ENCODE results near the gene CUX1.
"Not testable (repeated sequence)": the region's sequence is repeated elsewhere in the genome, so short reads cannot be mapped to it uniquely, and the experiment has no call there.

CUX1 gene

DNA sequence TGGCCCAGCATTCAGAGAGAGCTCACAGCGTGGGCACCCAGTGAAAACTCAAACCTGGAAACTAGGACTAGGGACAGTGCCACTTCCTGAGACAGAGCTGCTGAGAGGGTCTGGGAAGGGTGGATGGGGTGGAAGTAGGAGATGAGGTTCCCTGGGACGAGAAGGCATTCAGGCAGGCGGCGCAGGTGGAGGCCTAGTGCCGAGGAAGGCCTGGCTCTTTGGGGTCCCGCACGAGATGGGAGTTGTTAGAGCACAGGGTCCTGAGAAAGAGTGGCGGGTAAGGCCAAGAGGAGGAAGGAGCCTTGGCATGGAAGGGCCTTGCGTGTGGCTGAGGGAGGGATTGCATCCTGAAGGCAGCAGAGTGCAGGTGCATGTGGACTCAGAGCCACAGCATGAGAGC lies 339.4 kb downstream of the CUX1 start:
- in situ Hi-C loops (cut with MboI; ENCODE audit: low sequenced_read_pairs): no loop called here

DNA sequence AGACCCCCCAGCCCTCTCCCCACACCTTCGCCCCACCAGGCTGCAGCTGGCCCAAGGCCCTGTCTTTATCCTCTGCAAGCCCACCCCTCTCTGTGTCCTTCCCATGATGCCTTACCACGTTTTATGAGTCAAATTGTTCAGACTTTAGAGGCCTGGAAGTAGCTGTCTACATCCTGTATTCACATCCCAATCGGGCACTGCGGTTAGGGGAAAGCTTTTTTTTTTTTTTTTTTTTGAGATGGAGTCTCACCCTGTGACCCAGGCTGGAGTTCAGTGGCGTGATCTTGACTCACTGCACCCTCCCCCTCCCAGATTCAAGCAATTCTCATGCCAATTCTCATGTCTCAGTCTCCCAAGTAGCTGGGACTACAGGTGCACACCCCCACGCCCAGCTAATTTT lies 347.7 kb downstream of the CUX1 start:
- in situ Hi-C loops (cut with MboI; ENCODE audit: low sequenced_read_pairs): no loop called here

DNA sequence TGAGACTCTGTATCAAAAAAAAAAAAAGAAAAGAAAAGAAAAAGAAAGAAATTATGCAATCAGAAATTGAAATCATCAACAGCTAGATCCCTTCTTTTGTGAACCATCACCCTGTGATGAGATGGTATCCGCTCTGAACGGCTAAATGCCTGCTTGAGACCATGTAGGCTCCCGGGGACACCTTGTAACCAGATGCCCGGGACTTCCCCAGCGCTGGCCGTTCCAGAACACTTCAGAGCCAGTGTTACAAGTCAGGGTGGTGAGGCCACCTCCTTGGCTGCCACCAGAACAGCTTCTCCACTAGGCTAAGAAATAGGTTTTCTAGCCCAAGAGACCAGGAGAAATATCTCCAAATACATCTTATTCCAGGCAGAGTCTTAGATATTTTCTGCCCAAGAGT lies 349.8 kb downstream of the CUX1 start:
- in situ Hi-C loops (cut with MboI; ENCODE audit: low sequenced_read_pairs): no loop called here

DNA sequence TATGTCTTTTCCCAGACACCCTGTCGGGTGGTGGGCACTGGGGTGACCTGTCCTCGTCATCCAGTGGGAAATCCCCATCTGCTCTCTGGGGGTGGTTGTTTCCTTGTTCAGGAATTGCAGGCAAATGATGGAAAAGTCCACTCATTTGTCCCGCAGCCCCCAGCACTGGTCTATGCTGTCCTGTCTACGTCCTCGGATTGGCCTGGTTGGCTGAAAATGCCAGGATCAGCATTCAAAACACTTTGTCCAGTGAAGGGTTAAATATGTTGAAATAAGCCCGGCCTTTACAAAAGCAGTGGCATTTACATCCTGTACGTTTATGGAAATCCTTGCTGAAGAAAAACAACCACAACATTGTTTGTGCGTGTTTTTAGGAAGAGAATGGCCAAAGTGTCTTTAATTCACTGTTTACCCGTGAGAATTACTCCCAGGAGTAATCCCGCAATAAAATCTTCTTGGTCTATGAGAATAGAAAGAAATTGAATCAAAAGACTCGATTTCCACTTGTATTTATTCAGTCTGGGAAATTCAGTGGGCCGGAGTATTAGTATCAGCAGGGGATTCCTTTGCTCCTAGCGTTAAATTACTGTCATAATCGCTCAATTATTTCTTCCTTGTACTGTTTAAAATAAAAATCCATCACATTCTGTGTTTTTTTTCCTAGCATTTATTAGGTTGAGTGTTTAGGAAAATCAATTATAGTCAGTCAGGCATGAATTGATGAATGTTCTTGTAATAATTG lies 352.4 kb downstream of the CUX1 start:
- in situ Hi-C loops (cut with MboI; ENCODE audit: low sequenced_read_pairs): no loop called here

DNA sequence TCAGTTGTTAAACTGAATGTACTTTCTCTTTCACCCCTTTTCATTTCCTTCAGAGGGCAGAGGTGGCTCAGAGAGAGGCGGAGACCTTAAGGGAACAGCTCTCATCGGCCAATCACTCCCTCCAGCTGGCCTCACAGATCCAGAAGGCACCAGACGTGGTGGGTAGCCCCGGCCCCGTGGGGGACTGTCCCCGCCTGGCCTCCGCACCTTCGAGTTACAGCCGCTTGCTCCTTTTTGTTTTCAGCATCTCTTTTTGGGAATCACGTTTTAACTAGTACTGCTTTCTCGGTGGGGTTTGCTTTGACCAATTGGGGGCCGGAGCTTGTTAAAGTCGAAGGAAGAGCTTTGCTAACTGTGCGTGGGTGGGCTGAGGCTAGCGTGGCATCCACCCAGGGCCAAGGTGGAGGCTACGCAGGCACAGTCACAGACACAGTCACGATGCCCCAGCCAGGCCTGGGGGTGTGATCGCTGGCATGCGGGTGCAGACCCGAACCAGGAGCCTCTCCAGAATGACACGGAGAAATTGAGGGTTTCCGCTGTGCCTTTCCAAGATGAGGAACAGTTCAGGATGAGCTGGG lies 353.1 kb downstream of the CUX1 start:
- in situ Hi-C loops (cut with MboI; ENCODE audit: low sequenced_read_pairs): no loop called here

DNA sequence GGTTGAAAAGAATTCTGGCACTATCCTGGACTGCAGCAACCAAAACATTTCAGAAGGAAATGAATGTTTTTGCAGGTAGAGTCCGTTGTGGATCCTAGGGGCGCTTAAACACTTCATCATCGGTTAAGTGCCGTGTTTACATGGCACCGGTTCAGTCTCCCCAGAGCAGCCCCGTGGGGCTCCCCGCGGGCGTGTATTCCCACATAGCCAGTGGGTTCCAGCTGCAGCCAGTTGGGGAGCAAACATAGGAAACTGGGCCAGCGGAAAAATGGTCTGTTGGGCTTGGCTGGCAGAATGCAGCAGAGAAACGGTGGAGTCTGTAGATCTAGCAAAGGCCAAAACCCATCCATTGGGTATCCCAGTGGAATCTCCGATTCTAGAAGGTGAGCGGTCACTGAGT lies 356.2 kb downstream of the CUX1 start:
- in situ Hi-C loops (cut with MboI; ENCODE audit: low sequenced_read_pairs): no loop called here

DNA sequence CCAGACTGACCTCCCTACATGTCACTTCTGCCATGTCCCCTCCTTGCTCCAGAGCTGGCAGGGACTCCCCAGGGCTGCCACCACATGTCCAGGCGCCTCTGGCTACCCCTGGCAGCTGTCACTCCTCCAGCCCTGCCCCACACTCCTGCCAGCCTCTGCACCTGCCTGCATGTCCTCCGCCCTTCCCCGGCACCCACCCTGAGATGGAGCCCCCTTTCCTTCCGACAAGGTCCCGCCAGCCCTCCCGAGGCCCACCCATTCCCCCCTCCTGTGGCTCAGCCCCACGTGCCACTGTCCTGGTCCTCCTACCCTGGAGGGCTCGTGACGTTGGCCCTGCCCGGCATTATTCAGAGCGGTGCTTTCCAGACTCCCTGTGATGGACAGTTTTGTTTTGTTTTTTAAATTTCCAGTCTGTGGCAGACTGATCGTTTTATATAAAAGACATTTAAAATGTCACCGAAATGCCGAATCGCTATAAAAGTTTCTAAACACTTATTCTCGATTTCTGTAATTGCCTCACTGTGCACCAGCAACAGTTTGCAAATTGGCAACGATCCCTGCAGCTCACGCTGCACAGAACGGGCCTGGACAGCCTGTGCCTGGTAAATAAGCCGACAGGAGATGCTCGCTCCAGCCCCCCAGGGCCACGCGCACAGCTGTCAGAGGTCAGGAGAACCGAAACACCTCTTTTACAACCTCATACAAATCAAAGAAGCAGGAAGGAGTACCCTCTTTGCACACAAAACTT lies 358.2 kb downstream of the CUX1 start:
- in situ Hi-C loops (cut with MboI; ENCODE audit: low sequenced_read_pairs): no loop called here

DNA sequence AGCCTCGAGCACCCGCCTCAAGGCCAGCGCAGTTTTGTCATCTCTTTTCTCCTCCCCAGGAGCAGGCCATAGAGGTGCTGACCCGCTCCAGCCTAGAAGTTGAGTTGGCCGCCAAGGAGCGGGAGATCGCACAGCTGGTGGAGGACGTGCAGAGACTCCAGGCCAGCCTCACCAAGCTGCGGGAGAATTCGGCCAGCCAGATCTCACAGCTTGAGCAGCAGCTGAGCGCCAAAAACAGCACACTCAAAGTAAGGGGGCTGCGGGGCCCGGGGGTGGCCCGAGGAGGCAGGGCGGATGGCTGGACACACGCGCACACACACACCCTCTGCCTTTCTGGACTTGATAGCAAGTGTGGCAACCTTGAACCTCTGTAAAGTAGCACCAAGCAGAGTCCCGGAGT lies 361.0 kb downstream of the CUX1 start:
- in situ Hi-C loops (cut with MboI; ENCODE audit: low sequenced_read_pairs): no loop called here

DNA sequence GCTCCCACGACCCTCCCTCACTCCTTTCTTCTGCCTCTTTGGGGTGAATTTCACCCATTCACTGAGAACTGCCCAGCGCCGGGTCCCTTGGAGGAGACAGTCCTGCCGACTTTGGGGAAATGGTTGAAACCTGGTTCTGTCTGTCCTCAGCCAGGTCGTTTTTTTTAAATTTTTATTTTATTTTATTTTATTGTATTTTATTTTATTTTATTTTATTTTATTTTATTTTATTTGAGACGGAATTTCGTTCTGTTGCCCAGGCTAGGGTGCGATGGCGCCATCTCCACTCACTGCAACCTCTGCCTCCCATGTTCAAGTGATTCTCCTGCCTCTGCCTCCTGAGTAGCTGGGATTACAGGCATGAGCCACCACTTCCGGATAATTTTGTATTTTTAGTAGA lies 363.3 kb downstream of the CUX1 start:
- in situ Hi-C loops (cut with MboI; ENCODE audit: low sequenced_read_pairs): no loop called here

DNA sequence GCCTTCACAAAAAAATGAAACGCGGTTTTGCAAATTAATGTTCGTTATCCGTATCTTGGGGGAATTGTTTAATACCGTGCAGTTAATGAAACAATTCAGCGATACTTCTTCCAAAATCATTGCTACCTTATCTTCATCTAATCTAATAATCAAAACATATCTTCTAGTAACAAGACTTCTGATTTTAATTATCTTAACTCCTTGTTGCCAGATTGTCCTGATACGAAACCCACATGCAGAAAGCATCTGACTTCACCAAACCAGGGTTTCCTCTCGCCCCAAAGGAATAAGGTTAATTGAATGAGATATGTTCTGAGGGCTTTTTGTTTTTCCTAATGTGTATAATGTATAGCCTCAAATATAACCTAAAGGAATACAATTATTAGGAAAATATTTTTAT lies 364.1 kb downstream of the CUX1 start:
- in situ Hi-C loops (cut with MboI; ENCODE audit: low sequenced_read_pairs): no loop called here

DNA sequence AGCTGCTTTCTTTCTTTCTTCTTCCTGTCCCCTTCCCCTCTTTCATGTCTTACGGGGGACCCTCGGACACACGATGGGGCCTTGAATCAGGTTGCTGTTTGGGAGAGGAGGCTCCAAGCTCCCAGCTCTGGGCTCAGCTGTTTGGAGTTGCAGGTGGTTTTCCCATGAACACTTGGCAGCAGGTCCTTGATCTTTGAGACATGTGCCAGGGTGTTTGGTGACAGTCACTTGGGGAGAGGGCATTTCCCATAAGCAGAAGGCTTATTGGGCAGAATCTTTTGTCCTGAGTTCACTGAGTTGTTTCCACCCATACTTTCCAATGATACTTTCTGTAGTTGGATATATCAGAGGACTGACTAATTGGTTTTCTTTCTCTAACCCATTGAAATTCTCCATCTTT lies 364.6 kb downstream of the CUX1 start:
- in situ Hi-C loops (cut with MboI; ENCODE audit: low sequenced_read_pairs): no loop called here

DNA sequence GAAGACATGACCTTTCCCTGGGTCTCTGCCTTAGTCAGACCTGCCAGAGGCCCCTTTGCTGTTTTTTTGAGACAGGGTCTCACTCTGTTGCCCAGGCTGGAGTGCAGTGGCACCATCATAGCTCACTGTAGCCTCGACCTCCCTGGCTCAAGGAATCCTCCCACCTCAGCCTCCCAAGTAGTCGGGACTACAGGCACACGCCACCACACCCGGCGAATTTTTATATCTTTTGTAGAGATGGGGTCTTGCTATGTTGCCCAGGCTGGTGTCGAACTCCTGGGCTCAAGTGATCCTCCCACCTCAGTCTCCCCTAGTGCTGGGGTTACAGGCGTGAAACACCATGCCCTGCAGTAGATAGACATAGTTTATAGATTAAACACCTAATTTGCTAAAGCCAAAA lies 366.4 kb downstream of the CUX1 start:
- in situ Hi-C loops (cut with MboI; ENCODE audit: low sequenced_read_pairs): not testable (repeated sequence)

DNA sequence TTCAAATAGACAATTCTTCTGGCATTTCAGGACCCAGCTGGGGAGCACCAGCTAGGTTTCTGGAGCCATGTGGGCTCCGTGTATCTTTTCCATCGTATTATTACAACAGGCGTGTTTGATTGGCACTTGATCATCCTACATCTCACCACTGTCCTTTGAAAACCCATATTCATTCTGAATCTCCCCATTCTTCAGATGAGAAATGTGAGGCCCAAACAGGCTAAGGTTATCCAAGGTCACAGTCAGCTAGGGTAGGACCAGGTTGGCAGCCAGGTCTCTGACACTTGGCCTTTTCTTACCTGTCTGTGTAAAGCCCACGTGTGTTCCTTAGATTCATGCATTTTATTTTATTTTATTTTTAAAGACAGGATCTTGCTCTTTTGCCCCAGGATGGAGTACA lies 366.9 kb downstream of the CUX1 start:
- in situ Hi-C loops (cut with MboI; ENCODE audit: low sequenced_read_pairs): no loop called here

DNA sequence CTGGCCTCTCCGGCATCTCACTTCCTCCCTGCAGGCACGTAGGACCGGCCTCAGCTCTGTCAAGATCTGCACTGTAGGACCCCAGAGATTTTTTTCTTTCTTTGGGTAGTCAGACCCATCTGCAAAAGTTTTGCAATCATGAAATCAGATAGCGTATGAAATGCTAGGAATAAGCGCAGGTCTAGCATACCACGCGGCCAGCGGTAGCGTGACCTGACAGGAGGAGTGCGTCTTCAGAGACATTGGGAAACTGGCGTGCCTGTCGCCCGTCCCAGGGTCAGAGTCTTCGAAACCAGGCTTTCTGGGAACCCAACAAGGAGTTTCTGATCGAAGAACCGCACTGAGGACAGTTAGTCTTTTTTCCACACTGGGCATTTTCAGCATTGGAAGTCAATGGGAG lies 368.4 kb downstream of the CUX1 start:
- in situ Hi-C loops (cut with MboI; ENCODE audit: low sequenced_read_pairs): no loop called here

DNA sequence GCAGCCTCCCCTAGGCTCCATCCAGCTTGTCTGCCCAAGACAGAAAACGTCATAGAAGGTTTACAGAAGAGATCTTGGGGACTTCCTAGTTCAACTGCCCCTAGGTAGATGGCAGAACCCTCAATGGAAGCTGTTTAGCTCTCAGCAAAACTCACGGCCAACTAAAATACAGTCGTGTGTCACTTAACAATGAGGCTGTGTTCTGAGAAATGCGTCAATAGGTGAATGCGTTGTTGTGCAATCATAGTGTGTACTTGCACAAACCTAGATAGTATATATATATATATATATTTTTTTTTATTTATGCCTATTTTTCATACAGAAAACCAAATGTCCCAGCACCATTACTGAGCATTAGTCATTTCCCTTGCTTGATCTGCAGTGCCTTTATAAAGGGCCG lies 368.9 kb downstream of the CUX1 start:
- in situ Hi-C loops (cut with MboI; ENCODE audit: low sequenced_read_pairs): no loop called here

DNA sequence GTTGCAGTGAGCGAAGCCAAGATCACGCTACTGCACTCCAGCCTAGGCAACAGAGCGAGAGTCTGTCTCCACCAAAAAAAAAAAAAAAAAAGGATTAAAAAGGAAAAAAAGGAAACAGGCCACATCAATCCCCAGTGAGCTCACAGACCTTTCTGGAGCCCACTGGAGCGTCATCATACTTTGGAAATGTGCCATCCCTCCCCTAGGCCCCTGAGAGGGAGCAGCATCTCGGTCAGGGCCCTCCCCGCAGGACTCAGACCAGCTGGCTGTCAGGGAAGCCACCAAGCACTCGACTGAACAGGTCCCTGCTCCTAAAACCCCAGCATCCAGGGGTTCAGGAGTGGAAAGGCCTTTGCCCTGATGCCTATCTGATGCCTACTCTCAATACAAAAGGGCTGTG lies 371.3 kb downstream of the CUX1 start:
- in situ Hi-C loops (cut with MboI; ENCODE audit: low sequenced_read_pairs): no loop called here

DNA sequence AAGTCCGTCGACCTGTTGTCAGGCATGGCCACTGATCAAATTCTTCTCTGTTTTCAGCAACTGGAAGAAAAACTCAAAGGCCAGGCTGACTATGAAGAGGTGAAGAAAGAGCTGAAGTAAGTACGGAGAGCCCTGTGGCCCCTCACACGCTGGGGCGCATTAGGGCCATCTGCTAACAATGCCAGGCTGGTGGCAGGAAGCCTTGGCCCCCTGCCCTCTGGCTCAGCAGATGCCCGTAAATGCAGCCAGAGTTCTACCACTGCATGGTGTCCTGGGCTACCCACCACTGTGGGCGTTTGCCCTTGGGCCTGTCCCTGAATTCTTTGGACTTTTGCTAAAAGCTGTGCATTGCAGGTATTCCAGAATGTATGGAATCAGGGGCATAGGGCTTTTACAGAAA lies 372.3 kb downstream of the CUX1 start:
- in situ Hi-C loops (cut with MboI; ENCODE audit: low sequenced_read_pairs): no loop called here

DNA sequence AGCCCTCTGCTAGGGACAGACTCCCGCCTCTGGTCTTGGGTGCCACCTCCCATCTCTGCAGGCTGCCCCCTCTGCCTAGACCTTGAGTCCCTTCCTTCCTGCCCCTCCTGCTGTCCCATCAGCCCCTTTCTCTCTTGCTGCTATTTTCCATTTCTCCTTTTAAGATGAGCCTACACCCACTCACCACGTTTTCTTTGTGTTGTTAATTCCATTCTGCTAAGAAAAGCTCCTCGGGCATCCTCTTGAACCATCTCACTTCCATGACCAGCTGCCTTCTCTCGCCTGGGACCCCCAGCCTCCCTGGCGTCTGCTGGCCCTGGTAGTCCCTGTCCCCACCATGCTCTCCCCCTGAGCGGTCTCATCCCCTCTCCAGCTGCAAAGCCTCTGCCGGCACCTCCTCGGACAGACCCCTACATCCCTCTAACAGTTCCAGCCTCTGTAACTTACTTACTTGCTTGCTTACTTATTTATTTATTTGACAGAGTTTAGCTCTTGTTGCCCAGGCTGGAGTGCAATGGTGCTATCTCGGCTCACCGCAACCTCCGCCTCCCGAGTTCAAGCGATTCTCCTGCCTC lies 373.4 kb downstream of the CUX1 start:
- in situ Hi-C loops (cut with MboI; ENCODE audit: low sequenced_read_pairs): no loop called here

DNA sequence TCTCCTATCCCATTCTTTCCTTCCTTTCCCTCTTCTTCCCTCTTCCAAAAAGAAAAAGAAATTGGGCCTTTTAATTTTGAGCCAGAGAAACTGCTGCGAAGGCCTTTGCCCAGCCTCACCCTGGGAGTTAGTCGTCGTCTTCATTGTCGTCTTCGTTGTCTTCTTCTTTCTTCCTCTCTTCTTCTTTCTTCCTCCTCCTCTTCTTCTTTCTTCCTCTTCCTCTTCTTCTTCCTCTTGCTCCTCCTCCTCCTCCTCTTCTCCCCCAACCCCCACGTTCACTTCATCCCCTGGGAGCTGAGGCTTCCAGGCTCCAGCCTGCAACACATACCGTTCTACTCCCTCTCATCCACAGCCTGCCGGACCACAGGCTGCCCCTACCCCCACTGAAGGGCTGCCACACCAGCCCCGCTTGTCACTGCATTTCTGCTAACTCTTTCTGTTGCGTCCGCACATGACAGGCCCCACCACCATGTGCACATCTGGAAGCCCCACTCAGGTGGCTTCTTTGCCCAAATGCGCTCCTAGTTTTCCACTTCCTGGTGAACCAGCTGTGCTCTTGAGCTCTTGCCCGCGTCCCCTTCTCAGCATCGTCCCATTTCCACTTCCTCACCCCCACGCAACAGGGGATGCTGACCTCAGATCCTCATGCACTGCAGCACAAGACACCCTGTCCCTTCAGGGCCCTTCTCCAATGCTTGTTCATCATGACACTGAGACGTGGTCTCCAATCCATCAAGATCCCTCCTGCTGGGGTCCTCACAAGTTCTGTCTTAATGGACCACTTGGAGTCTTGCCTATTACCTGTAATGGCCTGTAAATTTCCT lies 374.3 kb downstream of the CUX1 start:
- in situ Hi-C loops (cut with MboI; ENCODE audit: low sequenced_read_pairs): no loop called here

DNA sequence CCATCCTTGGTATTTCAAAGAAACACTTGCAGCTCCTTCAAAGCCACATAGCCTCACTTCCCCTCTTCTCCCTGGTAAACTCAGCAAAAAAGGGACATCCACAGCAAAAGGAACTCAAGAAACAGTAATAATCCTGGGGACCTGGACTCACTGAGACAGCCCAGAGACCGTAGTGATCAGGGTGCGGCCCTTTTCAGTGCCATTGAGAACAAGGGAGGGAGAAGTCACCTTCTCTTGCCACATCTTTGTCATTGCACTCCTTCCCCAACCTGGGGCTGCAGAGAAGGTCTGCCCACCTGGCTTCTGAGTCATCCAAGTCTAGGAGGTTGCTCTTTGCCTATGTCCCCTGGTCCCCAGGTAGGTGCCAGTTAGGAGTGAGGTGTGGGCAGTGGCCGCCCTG lies 375.4 kb downstream of the CUX1 start:
- in situ Hi-C loops (cut with MboI; ENCODE audit: low sequenced_read_pairs): no loop called here

DNA sequence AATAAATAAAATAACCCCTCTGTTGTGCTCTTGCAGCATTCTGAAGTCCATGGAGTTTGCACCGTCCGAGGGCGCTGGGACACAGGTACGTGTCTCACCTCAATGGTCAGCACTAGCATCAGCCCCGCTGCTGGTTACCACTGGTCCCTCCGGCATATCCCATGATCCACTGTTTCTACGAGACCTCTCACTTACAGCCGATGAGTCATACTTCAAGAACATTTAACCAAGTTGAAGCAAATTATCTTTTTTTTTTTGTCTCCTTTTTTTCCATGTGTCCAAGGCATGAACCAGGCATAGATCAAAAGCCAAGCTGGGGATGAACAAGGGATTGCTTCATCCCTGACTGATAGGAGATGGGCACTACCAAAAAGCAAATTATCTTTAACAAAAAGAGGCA lies 376.4 kb downstream of the CUX1 start:
- in situ Hi-C loops (cut with MboI; ENCODE audit: low sequenced_read_pairs): no loop called here
